Measurements from ENCODE around the gene ARHGAP27.
"Not testable (repeated sequence)": the region's sequence is repeated elsewhere in the genome, so short reads cannot be mapped to it uniquely, and the experiment has no call there.

The ARHGAP27 gene

DNA sequence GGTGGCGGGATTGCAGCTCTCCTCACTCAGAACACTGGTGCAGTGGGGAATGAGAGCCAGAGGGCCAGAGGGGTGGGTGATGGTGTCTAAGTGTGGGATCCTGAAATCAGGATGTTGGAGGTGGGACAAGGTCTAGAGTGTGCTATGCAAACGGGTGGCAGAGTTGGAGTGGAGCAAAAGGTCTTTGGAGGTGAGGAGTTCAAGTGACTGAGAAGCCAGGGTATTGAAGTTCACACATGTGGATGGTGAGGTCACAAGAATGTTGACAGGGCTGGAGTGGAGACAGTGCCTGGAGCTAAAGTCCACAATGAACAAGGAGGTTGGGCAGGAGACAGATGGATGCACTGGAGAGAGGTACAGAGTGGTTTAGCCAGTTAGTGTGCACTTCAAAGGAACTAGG, 77.6 kb downstream of the ARHGAP27 start:
- DNase-seq, result no peak

DNA sequence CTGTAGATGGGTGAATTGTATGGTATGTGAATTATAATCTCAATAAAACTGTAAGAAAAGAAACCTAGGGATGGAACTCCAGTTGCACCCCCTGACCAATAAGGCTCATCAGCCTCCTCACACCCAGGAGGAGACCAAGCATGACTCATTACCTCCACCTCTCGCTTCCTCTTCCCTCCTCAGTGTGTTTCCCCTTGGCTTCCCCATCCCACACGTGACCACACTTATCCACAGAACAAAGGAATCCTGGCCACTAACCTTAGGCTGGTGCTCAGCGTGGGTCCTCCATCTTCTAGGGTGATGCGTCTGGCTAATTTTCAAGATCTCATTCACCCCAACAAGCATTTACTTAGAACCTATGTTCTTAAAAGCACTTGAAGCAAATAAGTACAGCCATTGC, 79.6 kb downstream of the ARHGAP27 start:
- peak in 1 of 2 donors; percentile 51 for DNase-seq

DNA sequence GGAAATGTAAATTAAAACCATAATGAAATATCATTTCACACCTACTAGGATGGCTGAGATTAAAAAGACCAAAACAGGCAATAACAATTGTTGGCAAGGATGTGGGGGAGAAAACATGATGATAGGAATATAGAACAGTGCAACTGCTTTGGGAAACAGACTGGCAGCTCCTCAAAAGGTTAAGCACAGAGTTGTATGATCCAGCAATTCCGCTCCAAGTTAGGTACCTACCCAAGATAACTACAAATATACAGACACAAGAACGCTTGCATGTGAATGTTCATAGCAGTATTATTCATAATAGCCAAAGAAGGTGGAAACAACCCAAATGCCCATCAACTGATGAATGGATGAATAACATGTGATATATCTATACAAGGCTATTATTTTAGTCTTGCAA, 80.8 kb downstream of the ARHGAP27 start:
- no peak for DNase-seq

DNA sequence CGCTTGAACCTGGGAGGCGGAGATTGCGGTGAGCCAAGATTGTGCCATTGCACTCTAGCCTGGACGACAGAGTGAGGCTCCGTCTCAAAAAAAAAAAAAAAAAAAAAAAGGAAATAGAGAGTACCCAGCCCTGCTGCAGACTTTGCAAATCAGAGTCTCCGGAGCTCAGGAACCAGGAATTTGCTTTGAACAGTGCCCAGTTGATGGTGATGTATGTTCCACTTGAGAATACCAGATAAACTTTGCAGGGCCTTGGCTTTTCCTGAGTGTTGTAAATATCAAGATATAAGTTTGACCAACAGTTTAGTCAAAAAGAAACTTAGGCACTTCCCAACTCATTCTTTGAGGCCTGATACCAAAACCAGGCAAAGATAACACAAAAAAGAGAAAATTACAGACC, 85.2 kb downstream of the ARHGAP27 start:
- no peak for DNase-seq

DNA sequence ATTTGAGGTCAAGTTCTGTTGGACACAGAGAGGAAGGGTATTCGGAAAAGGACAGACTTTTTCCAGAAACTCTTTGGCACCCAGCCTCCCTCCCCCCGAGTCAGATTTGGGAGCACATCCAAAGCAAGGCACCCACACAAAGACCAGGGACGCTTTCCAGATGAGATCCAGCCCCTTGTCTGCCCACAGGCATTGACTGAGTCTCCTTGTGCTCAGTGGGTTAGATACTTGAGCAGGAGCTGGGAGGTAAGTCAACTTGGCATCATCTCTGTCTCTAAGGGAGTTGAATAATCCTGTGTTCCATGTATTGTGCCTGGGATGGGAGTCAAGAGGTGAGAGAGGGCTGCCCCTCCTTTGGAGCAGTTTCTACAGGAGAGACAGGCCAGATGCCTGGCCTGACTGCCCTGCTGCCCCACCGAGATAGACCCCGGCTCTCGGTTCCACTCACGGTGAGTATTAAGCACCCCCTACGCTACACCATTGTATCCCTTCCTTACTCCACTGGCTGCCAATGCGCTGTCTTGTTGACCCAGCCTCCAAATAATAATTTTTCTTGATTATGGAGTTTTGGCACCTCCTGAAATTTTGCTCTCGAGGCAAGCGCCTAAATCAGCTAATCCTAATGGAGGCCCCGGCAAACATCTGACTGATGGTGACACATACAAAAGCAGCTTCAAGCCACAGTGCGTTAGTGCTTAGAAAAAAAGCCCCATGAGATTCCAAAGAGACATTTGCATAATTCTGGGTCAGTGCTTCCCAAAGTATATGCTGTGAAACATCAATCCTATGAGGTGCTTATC, 86.3 kb downstream of the ARHGAP27 start:
- no peak for DNase-seq

DNA sequence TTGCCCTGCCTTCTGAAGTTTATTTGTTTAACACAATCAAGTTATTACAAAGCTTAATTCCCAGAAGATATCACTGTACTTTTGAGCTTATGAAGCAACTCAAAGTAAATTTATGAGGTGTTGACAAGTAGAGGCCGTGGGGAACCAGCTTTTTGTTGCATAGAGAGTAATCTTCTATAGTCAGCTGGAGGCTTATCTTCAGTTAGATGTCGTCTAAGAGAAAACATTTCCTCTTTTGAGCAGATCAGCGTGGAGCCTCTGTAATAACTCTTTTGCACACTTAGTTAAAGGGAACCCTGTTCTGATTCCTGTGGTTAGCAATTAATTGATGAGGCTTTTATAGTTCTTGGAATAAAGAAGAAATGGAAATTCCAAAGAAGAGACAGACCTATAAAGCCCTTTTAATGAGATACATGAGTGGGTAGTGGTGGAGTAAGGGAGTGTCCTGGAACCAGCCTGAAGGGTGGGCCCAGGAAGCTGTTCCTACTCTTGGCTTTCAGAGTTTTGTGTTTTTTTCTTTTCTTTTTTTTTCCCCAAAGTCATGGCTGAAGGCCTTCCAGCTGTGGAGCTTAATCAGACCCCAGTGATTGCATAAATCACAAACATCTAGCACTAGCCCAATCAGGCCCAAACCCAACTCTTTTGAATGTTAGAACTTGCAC, 87.0 kb downstream of the ARHGAP27 start:
- no peak for DNase-seq

DNA sequence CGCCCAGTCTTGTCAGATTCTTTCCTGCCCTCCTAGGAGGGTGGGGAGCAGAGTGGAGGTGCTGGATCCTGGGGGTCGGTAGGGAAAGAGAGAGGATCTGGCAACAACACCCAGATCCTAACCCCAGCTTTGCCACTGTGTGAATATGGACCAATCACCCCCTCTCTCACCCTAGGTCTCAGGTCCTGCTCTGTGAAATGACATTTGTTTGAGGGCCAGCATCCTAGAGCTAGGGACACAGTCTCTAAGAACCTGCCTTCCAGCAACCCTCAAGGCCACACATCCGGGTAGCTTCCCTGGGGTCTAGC, 87.5 kb downstream of the ARHGAP27 start:
- DNase-seq, result no peak

DNA sequence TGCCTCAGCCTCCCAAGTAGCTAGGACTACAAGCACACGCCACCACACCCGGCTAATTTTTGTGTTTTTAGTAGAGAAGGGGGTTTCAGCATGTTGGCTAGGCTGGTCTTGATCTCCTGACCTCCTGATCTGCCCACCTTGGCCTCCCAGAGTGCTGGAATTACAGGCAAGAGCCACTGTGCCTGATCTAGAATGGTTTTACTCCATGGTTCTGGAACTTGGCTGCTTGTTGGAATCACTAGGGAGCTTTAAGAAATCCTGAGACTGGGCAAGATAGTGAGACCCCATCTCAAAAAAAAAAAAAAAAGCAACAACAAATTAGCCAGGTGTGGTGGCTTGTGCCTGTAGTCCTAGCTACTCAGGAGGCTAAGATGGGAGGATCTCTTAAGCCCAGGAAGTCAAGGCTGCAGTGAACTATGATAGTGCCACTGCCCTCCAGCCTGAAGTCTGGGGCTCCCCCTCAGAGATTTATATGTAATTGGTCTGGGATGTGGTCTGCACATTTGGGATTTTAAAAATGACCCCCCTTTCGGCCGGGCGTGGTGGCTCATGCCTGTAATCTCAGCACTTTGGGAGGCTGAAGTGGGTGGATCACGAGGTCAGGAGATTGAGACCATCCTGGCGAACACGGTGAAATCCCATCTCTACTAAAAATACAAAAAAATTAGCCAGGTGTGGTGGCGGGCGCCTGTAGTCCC, 88.6 kb downstream of the ARHGAP27 start:
- DNase-seq, result not testable (repeated sequence)

All from CD4-positive, alpha-beta T cell treated with Interferon alpha-2 for 1 hour (primary cell).